HL-60/S4 treated with retinoic acid at 250 ng/mL for 4 days and 3 days (cell line): ENCODE data around the gene MAGED1.

Experiments used
- in situ Hi-C: fragments of 300-500 bp; cut with MboI; formaldehyde crosslinking; loops from 2 replicates; pipeline ENCODE4 v1.7.0; 2022; ENCODE audit warnings: low sequenced_read_pairs

The MAGED1 gene

GRCh38 chrX:51892921-51893745, at the start of gene MAGED1:
Gene MAGED1, plus strand, starts transcription at chrX:51893623. Its CDS starts 682 bp downstream, at chrX:51894305.
- in situ Hi-C loops: no loop called here

- in situ Hi-C loops: no loop called here
These were observed 46.0 kb upstream of the MAGED1 start for GRCh38 chrX:51847463-51847862.

GRCh38 chrX:51851507-51852085, 41.8 kb upstream of the MAGED1 start:
- in situ Hi-C loops: no loop called here

- in situ Hi-C loops: no loop called here
These were observed 41.3 kb upstream of the MAGED1 start for GRCh38 chrX:51852096-51852495.

- in situ Hi-C loops: no loop called here
These were observed 40.8 kb upstream of the MAGED1 start for GRCh38 chrX:51852621-51853020.

GRCh38 chrX:51853251-51853650, 40.2 kb upstream of the MAGED1 start:
- in situ Hi-C loops: no loop called here

GRCh38 chrX:51855698-51856097, 37.7 kb upstream of the MAGED1 start:
- in situ Hi-C loops: no loop called here

GRCh38 chrX:51857159-51857733, 36.2 kb upstream of the MAGED1 start:
- in situ Hi-C loops: no loop called here

- in situ Hi-C loops: no loop called here
These were observed 32.7 kb upstream of the MAGED1 start for GRCh38 chrX:51860679-51861078.

- in situ Hi-C loops: no loop called here
These were observed 30.5 kb upstream of the MAGED1 start for GRCh38 chrX:51862920-51863319.

GRCh38 chrX:51866210-51866609, 27.2 kb upstream of the MAGED1 start:
- in situ Hi-C loops: no loop called here

- in situ Hi-C loops: no loop called here
These were observed 25.8 kb upstream of the MAGED1 start for GRCh38 chrX:51867626-51868025.

- in situ Hi-C loops: no loop called here
These were observed 23.1 kb upstream of the MAGED1 start for GRCh38 chrX:51870354-51870753.

GRCh38 chrX:51874123-51874522, 19.3 kb upstream of the MAGED1 start:
- in situ Hi-C loops: no loop called here

GRCh38 chrX:51876441-51876840, 17.0 kb upstream of the MAGED1 start:
- in situ Hi-C loops: no loop called here

GRCh38 chrX:51878056-51878455, 15.4 kb upstream of the MAGED1 start:
- in situ Hi-C loops: no loop called here

- in situ Hi-C loops: no loop called here
These were observed 3.6 kb upstream of the MAGED1 start for GRCh38 chrX:51889851-51890250.

- in situ Hi-C loops: no loop called here
These were observed 2.2 kb upstream of the MAGED1 start for GRCh38 chrX:51891245-51891644.

GRCh38 chrX:51891821-51892551, 1.4 kb upstream of the MAGED1 start:
- in situ Hi-C loops: no loop called here

GRCh38 chrX:51893931-51894696, 691 bp downstream of the MAGED1 start:
- in situ Hi-C loops: no loop called here
